Daoy (cell line): Measurements from ENCODE around the gene DDX59. TPM values are rescaled to one million over a fixed set of nuclear protein-coding genes. Genes with fewer than 3 reads are reported as not detected.
"Not testable (repeated sequence)": the region's sequence is repeated elsewhere in the genome, so short reads cannot be mapped to it uniquely, and the experiment has no call there.

Experiments
- DNase-seq: peaks from one replicate; pipeline ENCODE4 v3.0.0-alpha.2; 2015; ENCODE audit warnings: low read depth
- total RNA-seq: library from RNA; depleted of rRNA; stranded (reverse); fragments of >200 nt; shearing (Covaris generic); gene quantifications from 2 replicates; pipeline ENCODE4 v1.2.3, GENCODE V29; 2014; rRNA removed

The DDX59 gene
- total RNA-seq, 1 experiment from 2014 or later, result 15.2 TPM

- DNase-seq, result not testable (repeated sequence)
Measured at GRCh38 chr1:200630515-200630899, 39.2 kb downstream of the DDX59 start.

GRCh38 chr1:200629876-200630514 is 39.7 kb downstream of the DDX59 start:
- no peak for DNase-seq

DNA sequence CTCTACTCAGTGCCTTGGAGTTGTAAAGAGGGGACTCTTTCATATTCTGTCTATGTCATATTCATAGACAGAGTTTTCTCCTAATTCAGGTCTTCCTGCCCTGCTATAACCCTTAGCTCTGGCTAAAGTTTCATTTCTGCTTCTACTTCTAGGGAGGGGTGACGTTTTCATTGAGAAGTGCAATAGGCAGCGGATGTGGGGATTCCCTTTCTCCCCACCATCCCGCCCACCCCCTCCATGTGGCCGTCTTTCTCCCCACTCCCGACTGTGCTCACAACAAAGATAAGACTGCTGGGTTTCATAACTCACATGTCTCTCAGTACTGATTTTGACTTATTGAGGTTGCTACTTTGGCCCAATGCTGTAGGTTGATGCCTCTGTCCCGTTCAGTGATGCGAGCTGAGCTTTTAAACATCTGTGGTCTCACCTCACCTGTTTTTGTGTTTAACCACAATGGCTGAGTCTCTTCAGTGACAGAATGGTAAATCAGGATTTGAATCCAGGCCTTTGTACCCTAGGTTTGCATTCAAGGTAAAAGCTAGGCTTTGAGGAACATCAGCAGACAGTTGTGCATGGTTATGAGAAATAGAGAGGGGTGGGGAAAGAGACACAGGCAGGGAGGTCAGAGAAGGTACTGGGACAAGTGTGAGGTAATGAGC is 41.4 kb downstream of the DDX59 start:
- DNase-seq, result no peak

DNA sequence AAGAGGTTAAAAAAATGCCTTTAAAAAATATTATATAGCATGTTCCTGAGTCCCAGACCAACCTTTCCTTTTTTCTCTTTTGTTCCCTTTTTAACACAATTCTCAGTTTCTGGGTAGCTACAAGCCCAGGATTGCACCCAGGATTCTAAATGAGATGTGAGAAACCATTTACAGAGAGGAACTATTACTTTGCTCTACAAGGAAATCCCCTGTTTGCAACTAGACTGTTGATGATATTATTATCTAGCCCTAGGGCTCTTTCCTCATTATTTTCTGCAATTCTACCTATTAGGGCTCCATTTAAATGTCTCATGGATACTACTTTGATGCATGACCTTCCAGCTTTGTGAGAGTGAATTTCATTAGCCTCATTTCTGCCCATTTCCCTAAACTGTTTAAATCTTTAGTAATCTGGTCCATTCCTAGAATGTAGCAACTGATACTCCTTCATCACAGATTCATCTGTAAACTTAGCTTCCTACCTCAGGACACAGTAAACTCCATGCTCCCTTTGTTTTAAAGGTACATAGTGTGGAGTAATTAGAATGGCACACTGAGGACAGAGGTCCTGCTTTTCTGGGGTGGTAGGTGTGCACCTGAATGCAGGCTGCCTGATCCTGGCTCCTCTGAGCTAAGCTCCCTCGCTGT is 42.0 kb downstream of the DDX59 start:
- DNase-seq, result no peak

DNA sequence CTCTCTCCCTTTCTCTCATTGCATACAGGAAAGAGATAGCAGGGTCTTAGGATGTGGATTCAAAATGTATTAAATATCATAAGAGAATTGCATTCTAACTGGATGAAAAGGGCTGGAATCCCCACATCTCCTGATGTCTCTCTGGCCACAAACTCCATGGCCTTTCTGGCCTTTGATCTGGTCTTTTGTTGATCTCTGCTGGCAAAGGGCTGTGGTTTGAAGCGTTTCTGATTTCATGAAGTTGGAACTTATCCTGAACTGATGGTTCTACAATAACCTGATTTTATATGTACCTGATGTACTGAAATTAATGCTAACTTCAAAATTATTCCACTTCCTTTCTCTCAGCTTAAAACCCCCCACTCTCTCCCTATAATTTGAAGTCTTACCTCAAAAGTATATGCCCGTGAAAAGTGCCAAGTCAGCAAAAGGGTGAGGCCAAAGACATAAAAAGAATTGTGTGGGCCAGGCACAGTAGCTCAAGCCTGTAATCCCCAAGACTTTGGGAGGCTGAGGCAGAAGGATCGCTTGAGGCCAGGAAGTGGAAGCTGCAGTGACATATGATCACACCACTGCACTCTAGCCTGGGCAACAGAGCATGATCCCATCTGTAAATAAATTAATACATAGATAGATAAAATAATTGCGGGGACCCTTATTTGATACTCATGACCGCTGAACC is 42.7 kb downstream of the DDX59 start:
- no peak for DNase-seq

- peak; percentile 12 for DNase-seq
Measured at GRCh38 chr1:200625381-200625824, 44.3 kb downstream of the DDX59 start.

- no peak for DNase-seq
Measured at GRCh38 chr1:200624679-200625335, 44.9 kb downstream of the DDX59 start.

GRCh38 chr1:200620273-200621131 is 49.2 kb downstream of the DDX59 start, which contains the start of gene KIF14:
KIF14 (minus strand) TSS chr1:200620751; CDS start chr1:200618723, 2,028 bp downstream.
- peak; percentile 98 for DNase-seq

DNA sequence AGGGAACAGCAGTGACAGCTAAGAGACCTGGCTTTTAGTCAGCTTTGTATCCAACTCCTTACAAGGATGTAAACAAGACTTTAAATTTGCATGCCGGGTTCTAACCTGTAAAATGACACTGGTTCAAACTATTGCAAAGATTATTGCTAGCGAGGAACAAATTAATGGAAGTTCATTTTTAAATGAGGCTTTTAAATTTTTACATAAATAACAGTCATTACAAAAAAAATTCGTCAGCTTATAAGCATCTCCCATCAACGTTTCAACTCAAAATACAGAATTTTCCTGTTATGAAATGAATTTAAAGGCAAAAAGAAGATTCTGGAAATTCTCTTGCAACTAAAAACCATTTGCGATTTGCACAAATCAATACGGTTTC is 49.8 kb downstream of the DDX59 start:
- no peak for DNase-seq

DNA sequence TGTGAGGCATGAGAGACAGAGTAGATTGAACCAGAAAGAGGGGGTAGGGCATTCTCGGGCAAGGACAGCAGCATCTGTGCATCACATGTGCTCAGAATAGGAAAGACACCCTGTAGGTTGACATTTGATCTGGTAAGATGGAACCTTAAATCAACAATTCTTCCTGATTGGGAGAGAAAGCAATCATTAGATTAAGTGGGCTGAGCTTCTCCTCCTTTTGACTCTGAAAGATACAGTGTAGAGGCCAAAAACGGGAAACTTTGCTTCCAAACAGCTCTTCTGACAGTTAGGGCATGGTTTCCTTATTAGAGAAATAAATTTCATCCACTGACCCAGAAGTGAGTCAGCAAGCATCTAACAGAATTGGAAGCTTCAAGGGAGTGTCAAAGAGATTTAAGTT is 58.9 kb downstream of the DDX59 start:
- no peak for DNase-seq

GRCh38 chr1:200602632-200603031 is 67.1 kb downstream of the DDX59 start:
- no peak for DNase-seq

Other genes starting within 250 kb of the DDX59 start
- 22.1 and 26.2 TPM in 2 replicates for gene KIF14, start 49.2 kb downstream of the DDX59 start, total RNA-seq
- gene CAMSAP2, start 69.0 kb upstream of the DDX59 start, total RNA-seq, result 19.5 and 23.5 TPM in 2 replicates
- gene GPR25, start 203.1 kb upstream of the DDX59 start, total RNA-seq, result not detected in 2 replicates
- gene INAVA, start 225.0 kb upstream of the DDX59 start, total RNA-seq, result 7.3 and 7.5 TPM in 2 replicates